MCF 10A (cell line): Measurements from ENCODE around the gene C11orf58. TPM values are rescaled to one million over a fixed set of nuclear protein-coding genes. Genes with fewer than 3 reads are reported as not detected.

ENCODE experiments used
- BruUV-seq: library from RNA; stranded (reverse); fragments of 400-500 nt; replicated peaks from 2 replicates; lab custom pipeline; 2021; lab: Mats Ljungman, UMichigan
- CTCF ChIA-PET: fragments of 300-600 bp; sonication (Branson Sonifier 250); formaldehyde crosslinking; extraction: SDS; loops from one replicate; lab custom pipeline; 2021; ENCODE audit warnings: antibody characterized with exemption, inconsistent platforms; lab: Yijun Ruan, JAX
- POLR2A ChIA-PET: fragments of 300-600, 350-650 bp; sonication (Branson Sonifier 250); formaldehyde crosslinking; extraction: SDS; loops from one replicate; lab custom pipeline; 2020; ENCODE audit warnings: antibody characterized with exemption, inconsistent platforms; lab: Yijun Ruan, JAX
- DNase-seq: peaks from one replicate; pipeline ENCODE4 v3.0.0-alpha.2; 2018; ENCODE audit not compliant: unreplicated experiment
- H3K27ac Mint-ChIP-seq: one replicate; pipeline ENCODE4 v1.8.0; 2022; ENCODE audit warnings: mild to moderate bottlenecking, low read depth, mixed read lengths; ENCODE audit not compliant: unreplicated experiment
- H3K27me3 Mint-ChIP-seq: one replicate; pipeline ENCODE4 v1.8.0; 2022; ENCODE audit warnings: mixed read lengths; ENCODE audit not compliant: insufficient read depth, unreplicated experiment
- H3K36me3 Mint-ChIP-seq: one replicate; pipeline ENCODE4 v1.8.0; 2022; ENCODE audit warnings: mild to moderate bottlenecking, moderate library complexity, mixed read lengths; ENCODE audit not compliant: insufficient read depth, unreplicated experiment
- H3K4me1 Mint-ChIP-seq: one replicate; pipeline ENCODE4 v1.8.0; 2022; ENCODE audit warnings: mixed read lengths; ENCODE audit not compliant: insufficient read depth, unreplicated experiment
- H3K4me3 Mint-ChIP-seq: one replicate; pipeline ENCODE4 v1.8.0; 2022; ENCODE audit warnings: mild to moderate bottlenecking, moderate library complexity, mixed read lengths; ENCODE audit not compliant: unreplicated experiment
- H3K9me3 Mint-ChIP-seq: one replicate; pipeline ENCODE4 v1.8.0; 2022; ENCODE audit warnings: mixed read lengths; ENCODE audit not compliant: unreplicated experiment
- CTCF ChIP-seq: fragments of 200-600 bp; IDR thresholded peaks from one replicate; pipeline ENCODE4 v1.8.0; 2022; ENCODE audit warnings: antibody characterized with exemption, mild to moderate bottlenecking; ENCODE audit not compliant: unreplicated experiment
- intact Hi-C: fragments of 100-400 bp; cut with micrococcal nuclease; formaldehyde crosslinking; loops from 2 replicates; pipeline ENCODE4 v1.14.1; 2022
- total RNA-seq: library from RNA; stranded (reverse); gene quantifications from 2 replicates; pipeline ENCODE4 v1.2.3, GENCODE V29; 2022

The C11orf58 gene
- total RNA-seq, 1 experiment from 2014 or later, result 230 TPM

- peaks cover 54% of the 10 kb centered on the region for H3K36me3 Mint-ChIP-seq
- POLR2A ChIA-PET, result interaction anchor here (0.6 to 1.4 kb wide), 3 partner anchors 18 to 319 kb away, joined by 3 to 4 read pairs (median 3); partner anchors contain the start of gene RPS13
- DNase-seq, result no peak
- CTCF ChIA-PET, result no interaction called here
- no peak overlapping the region for H3K27ac Mint-ChIP-seq
- no TSS peak for BruUV-seq
- H3K4me3 Mint-ChIP-seq, result no peak overlapping the region
- no peaks in the 10 kb centered on the region for H3K9me3 Mint-ChIP-seq
- no peaks in the 10 kb centered on the region for H3K27me3 Mint-ChIP-seq
- intact Hi-C loops, result no loop called here
- TF ChIP-seq CTCF, result no peak
- H3K4me1 Mint-ChIP-seq, result no peaks in the 10 kb centered on the region
Observed at GRCh38 chr11:16758382-16759024, 20.1 kb downstream of the C11orf58 start.

- Mint-ChIP-seq H3K27me3 (no peaks in the 10 kb centered on the region), H3K4me1 (no peaks in the 10 kb centered on the region), H3K27ac (no peak overlapping the region), H3K9me3 (no peaks in the 10 kb centered on the region), H3K36me3 (peaks cover 40% of the 10 kb centered on the region), H3K4me3 (no peak overlapping the region)
- BruUV-seq, result no TSS peak
- ChIA-PET CTCF (interaction anchor here (1.3 kb wide), 1 partner anchor 26 kb away, joined by 3 read pairs; no protein-coding TSS in a partner anchor), POLR2A (interaction anchor here (0.6 to 1.5 kb wide), 6 partner anchors 8 to 1948 kb away, joined by 3 to 5 read pairs (median 3); no protein-coding TSS in a partner anchor)
- DNase-seq, result no peak
- intact Hi-C loops, result no loop called here
- TF ChIP-seq CTCF, result no peak
Observed at GRCh38 chr11:16759857-16760508, 21.5 kb downstream of the C11orf58 start.

GRCh38 chr11:16763746-16764145 lies 25.3 kb downstream of the C11orf58 start:
- no peaks in the 10 kb centered on the region for H3K4me1 Mint-ChIP-seq
- no peaks in the 10 kb centered on the region for H3K27me3 Mint-ChIP-seq
- BruUV-seq, result no TSS peak
- CTCF ChIA-PET, result no interaction called here
- intact Hi-C loops, result no loop called here
- H3K4me3 Mint-ChIP-seq, result no peak overlapping the region
- H3K36me3 Mint-ChIP-seq, result peaks cover 3% of the 10 kb centered on the region
- no peak overlapping the region for H3K27ac Mint-ChIP-seq
- POLR2A ChIA-PET, result interaction anchor here (1.0 to 2.3 kb wide), 3 partner anchors 8 to 11 kb away, joined by 4 to 11 read pairs (median 6); no protein-coding TSS in a partner anchor
- no peak for DNase-seq
- no peak for TF ChIP-seq CTCF
- no peaks in the 10 kb centered on the region for H3K9me3 Mint-ChIP-seq

- H3K4me3 Mint-ChIP-seq, result no peak overlapping the region
- POLR2A ChIA-PET, result no interaction called here
- no peaks in the 10 kb centered on the region for H3K36me3 Mint-ChIP-seq
- no peak overlapping the region for H3K27ac Mint-ChIP-seq
- no peaks in the 10 kb centered on the region for H3K9me3 Mint-ChIP-seq
- no peak for TF ChIP-seq CTCF
- no peaks in the 10 kb centered on the region for H3K4me1 Mint-ChIP-seq
- intact Hi-C loops, result no loop called here
- no TSS peak for BruUV-seq
- CTCF ChIA-PET, result interaction anchor here (0.7 kb wide), 1 partner anchor 49 kb away, joined by 3 read pairs; no protein-coding TSS in a partner anchor
- no peak for DNase-seq
- no peaks in the 10 kb centered on the region for H3K27me3 Mint-ChIP-seq
Observed at GRCh38 chr11:16764888-16765287, 26.4 kb downstream of the C11orf58 start.
